Peyer's patch (tissue), 4 donors: ENCODE measurements around the gene FGFR2. TPM values are rescaled to one million over a fixed set of nuclear protein-coding genes. Genes with fewer than 3 reads are reported as not detected.

Source experiments
- DNase-seq, 3 donors: peaks; one replicate each; pipeline ENCODE4 v3.0.0-alpha.2; 2017 to 2019
- H3K27ac ChIP-seq, 4 donors: fragments of 200-600 bp; sonication (generic); one replicate each; pipeline ENCODE4 v1.5.1; 2016 to 2019
- H3K27me3 ChIP-seq, 2 donors: fragments of 200-600 bp; sonication (generic); one replicate each; pipeline ENCODE4 v1.5.1; 2019
- H3K36me3 ChIP-seq, 3 donors: fragments of 200-600 bp; sonication (generic); one replicate each; pipeline ENCODE4 v1.5.1; 2016 to 2019
- H3K4me1 ChIP-seq, 4 donors: fragments of 200-600 bp; sonication (generic); one replicate each; pipeline ENCODE4 v1.5.1; 2016 to 2019
- H3K4me3 ChIP-seq, 4 donors: fragments of 200-600 bp; sonication (generic); 1 replicate in 3 of 4; 2 replicates in 1 of 4; pipeline ENCODE4 v1.5.1; 2016 to 2019; ENCODE audit warnings: mild to moderate bottlenecking in 1 of 4
- H3K9me3 ChIP-seq, 4 donors: fragments of 200-600 bp; sonication (generic); one replicate each; pipeline ENCODE4 v1.5.1; 2016 to 2019; ENCODE audit warnings: mild to moderate bottlenecking in 1 of 4
- POLR2A ChIP-seq, 2 donors: fragments of 450-650 bp; IDR thresholded peaks; one replicate each; pipeline ENCODE4 v1.5.1; 2017; ENCODE audit warnings: antibody characterized with exemption in 2 of 2, mild to moderate bottlenecking in 2 of 2, moderate library complexity in 2 of 2
- total RNA-seq, 4 donors: library from RNA; depleted of rRNA; stranded (reverse); fragments of >200 nt; gene quantifications; one replicate each; pipeline ENCODE4 v1.1.0, GENCODE V29; 2016
- TF ChIP-seq, protein P1 (sequence below), 6 experiments: fragments of 450-650 bp in 4 of 6; fragments of 200-600 bp in 2 of 6; sonication (generic) in 1 of 6; IDR thresholded peaks; one replicate each; pipeline ENCODE4 v1.5.1; 2017 to 2019; ENCODE audit warnings: antibody characterized with exemption in 6 of 6, mild to moderate bottlenecking in 3 of 6, moderate library complexity in 1 of 6

FGFR2 gene
- total RNA-seq, 4 donors from 2014 or later = 12.9 to 22.9 (median 19.9) TPM

DNA sequence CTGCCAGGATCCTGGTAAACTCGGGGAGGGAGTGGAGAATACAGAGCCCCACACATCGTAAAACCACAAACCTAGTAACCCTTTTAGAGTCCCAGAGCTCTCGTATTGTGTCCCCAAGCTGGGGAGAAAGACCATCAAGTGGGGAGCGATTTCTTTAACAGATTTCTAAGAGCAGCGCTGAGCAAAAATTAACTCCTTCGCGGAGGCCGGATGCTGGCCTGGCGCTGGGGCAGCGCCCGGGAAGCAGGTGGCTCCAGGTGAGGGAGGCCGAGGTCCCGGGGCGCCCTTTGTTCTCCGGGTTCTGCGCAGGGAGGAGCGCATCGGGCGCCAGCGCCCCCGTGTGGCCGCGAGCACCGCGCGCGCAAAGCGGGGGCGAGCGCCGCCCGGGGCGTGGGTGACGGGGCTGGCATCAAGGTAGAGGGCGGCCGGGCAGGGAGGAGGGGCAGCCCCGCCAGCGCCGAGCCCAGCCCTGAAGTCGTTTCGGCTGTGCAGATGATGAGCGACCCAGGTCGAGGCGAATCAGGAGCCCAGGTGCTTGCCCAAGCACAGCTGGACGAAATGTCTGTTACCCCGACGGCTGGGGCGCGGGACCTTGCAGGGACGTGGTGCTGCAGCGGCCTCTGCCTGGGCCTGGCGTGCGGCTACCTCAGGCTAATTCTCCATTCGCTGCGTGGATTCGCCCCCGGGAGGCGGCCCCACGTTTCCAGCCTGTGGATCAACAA is 10.4 kb upstream of the FGFR2 start:
- DNase-seq = peak in 2 of 3 donors; percentile 75 to 83
- no peak overlapping the region for H3K27ac ChIP-seq
- no peaks in the 10 kb centered on the region for H3K36me3 ChIP-seq
- peak overlapping the region in 2 of 4 donors; percentile 24 to 51 for H3K4me3 ChIP-seq
- no peaks in the 10 kb centered on the region for H3K27me3 ChIP-seq
- no peaks in the 10 kb centered on the region for H3K9me3 ChIP-seq
- TF ChIP-seq, protein P1, sequence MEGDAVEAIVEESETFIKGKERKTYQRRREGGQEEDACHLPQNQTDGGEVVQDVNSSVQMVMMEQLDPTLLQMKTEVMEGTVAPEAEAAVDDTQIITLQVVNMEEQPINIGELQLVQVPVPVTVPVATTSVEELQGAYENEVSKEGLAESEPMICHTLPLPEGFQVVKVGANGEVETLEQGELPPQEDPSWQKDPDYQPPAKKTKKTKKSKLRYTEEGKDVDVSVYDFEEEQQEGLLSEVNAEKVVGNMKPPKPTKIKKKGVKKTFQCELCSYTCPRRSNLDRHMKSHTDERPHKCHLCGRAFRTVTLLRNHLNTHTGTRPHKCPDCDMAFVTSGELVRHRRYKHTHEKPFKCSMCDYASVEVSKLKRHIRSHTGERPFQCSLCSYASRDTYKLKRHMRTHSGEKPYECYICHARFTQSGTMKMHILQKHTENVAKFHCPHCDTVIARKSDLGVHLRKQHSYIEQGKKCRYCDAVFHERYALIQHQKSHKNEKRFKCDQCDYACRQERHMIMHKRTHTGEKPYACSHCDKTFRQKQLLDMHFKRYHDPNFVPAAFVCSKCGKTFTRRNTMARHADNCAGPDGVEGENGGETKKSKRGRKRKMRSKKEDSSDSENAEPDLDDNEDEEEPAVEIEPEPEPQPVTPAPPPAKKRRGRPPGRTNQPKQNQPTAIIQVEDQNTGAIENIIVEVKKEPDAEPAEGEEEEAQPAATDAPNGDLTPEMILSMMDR (IDR thresholded peaks at IDR 0.05) = peak in 4 of 6 experiments; percentile 76 to 94 (median 91)
- TF ChIP-seq POLR2A (IDR thresholded peaks at IDR 0.05) = no peak
- H3K4me1 ChIP-seq = peaks cover 0 to 4% (median 0%) of the 10 kb centered on the region in 4 donors

DNA sequence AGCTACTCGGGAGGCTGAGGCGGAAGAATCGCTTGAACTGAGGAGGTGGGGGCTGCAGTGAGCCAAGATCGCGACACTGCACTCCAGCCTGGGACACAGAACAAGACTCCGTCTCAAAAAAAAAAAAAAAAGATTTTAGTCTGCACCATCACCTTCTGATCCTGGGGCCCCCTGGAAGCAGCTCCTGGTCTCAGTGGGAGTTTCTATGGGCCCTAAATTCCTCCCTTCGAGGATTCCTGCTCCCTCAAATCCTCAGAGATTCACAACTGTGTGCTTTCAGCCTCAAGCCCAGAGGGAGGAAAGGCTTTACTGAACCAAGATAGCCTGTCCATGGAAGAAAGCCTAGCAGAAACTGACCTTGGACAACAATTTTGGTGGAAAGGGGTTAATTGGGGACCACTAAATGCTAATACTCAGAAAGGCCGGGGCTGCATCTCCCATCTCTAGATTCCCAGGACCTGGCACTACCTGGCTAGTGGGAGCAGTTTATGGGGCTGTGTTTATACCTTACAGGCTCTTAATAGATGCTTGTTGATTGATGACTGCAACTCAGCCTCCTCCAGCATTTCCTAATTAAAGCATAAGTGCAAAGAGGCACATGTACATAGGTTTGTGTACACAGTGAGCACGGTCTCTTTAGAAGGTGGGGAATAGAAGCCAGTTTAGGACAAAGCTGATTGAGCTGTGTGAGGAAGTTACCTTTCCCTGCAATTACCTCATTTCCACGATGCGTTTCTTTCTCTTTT is 9.2 kb upstream of the FGFR2 start:
- Histone ChIP-seq H3K4me3 (no peak overlapping the region), H3K9me3 (no peaks in the 10 kb centered on the region), H3K36me3 (no peaks in the 10 kb centered on the region), H3K27me3 (no peaks in the 10 kb centered on the region), H3K4me1 (peaks cover 0 to 4% (median 0%) of the 10 kb centered on the region in 4 donors), H3K27ac (no peak overlapping the region)
- no peak for DNase-seq
- TF ChIP-seq, protein P1 (IDR thresholded peaks at IDR 0.05) = no peak
- no peak for TF ChIP-seq POLR2A (IDR thresholded peaks at IDR 0.05)

DNA sequence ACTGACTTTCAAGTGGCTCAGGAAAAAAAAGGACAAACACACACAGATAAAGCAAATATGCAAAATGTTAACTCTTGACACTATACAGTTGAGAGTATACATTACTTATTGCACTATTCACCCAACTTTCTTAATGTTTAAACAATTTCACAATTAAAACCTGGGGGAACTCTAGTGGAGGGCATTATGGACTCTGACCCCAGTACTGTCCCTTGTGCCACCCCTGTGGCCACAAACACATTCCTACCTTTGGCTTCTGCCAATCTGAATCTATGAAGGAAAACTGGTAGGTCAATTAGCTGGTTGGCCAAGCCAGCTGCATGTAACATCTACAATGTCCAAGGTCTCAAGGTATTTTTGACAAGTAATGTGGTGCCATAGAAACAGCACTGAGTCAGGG is 7.5 kb upstream of the FGFR2 start:
- Histone ChIP-seq H3K4me1 (peaks cover 0 to 4% (median 0%) of the 10 kb centered on the region in 4 donors), H3K36me3 (no peaks in the 10 kb centered on the region), H3K9me3 (no peaks in the 10 kb centered on the region), H3K27ac (no peak overlapping the region), H3K27me3 (no peaks in the 10 kb centered on the region), H3K4me3 (no peak overlapping the region)
- TF ChIP-seq POLR2A (IDR thresholded peaks at IDR 0.05) = no peak
- TF ChIP-seq, protein P1 (IDR thresholded peaks at IDR 0.05) = no peak
- no peak for DNase-seq

DNA sequence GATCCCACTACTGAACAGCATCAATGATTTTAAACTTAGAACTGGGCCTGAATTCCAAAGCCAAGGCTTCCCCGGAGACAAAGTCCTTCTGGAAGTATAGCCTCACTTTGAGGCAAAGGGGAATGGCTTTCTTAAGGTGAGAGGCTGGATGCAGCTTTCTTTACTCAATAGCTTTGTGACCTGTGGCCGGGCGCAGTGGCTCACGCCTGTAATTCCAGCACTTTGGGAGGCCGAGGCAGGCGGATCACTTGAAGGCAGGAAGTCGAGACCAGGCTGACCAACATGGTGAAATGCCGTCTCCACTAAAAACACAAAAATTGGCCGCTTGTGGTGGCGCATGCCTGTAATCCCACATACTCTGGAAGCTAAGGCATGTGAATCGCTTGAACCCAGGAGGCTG is 3.2 kb upstream of the FGFR2 start:
- Histone ChIP-seq H3K27me3 (no peaks in the 10 kb centered on the region), H3K4me3 (no peak overlapping the region), H3K36me3 (no peaks in the 10 kb centered on the region), H3K9me3 (no peaks in the 10 kb centered on the region), H3K4me1 (peaks cover 0 to 15% (median 0%) of the 10 kb centered on the region in 4 donors), H3K27ac (no peak overlapping the region)
- TF ChIP-seq, protein P1 (IDR thresholded peaks at IDR 0.05) = no peak
- no peak for TF ChIP-seq POLR2A (IDR thresholded peaks at IDR 0.05)
- no peak for DNase-seq

- H3K4me1 ChIP-seq = peaks cover 0 to 15% (median 0%) of the 10 kb centered on the region in 4 donors
- no peaks in the 10 kb centered on the region for H3K27me3 ChIP-seq
- no peaks in the 10 kb centered on the region for H3K36me3 ChIP-seq
- H3K27ac ChIP-seq = no peak overlapping the region
- no peak for DNase-seq
- no peak overlapping the region for H3K4me3 ChIP-seq
- H3K9me3 ChIP-seq = no peaks in the 10 kb centered on the region
- TF ChIP-seq, protein P1 (IDR thresholded peaks at IDR 0.05) = no peak
- TF ChIP-seq POLR2A (IDR thresholded peaks at IDR 0.05) = no peak
Measured at GRCh38 chr10:121600611-121601010, 2.4 kb upstream of the FGFR2 start.
